Stimulated activated naive B cell treated with anti-CD40 and anti-IgM and Interleukin-4, amounts not matched to agents 10 μg/mL and 1 μg/mL and 100 μg/mL, for 72 hours (primary cell): Measurements from ENCODE around the gene NPM3.
A peak's percentile ranks its signal among the peaks of the same experiment; 100 is the strongest.

Source experiments
- ATAC-seq, 2 donors: fragments of 150-1000 bp; cut with Tn5 transposase; replicated peaks; 2 replicates each; pipeline ENCODE4 v1.10.0; 2021; ENCODE audit warnings: moderate library complexity in 1 of 2
- DNase-seq: peaks from one replicate; pipeline ENCODE4 v3.0.0; 2021
- H3K27ac Mint-ChIP-seq: one replicate; pipeline ENCODE4 v1.8.0; 2022; ENCODE audit warnings: mild to moderate bottlenecking, mixed read lengths
- H3K27me3 Mint-ChIP-seq, 2 donors: one replicate each; pipeline ENCODE4 v1.8.0; 2022; ENCODE audit warnings: mixed read lengths in 2 of 2
- H3K36me3 Mint-ChIP-seq, 2 donors: one replicate each; pipeline ENCODE4 v1.8.0; 2022; ENCODE audit warnings: mixed read lengths in 2 of 2, mild to moderate bottlenecking in 1 of 2
- H3K4me1 Mint-ChIP-seq, 2 donors: one replicate each; pipeline ENCODE4 v1.8.0; 2022; ENCODE audit warnings: mixed read lengths in 2 of 2, mild to moderate bottlenecking in 1 of 2
- H3K4me3 Mint-ChIP-seq, 2 donors: one replicate each; pipeline ENCODE4 v1.8.0; 2022; ENCODE audit warnings: mild to moderate bottlenecking in 2 of 2, mixed read lengths in 2 of 2, moderate library complexity in 1 of 2
- H3K9me3 Mint-ChIP-seq, 2 donors: one replicate each; pipeline ENCODE4 v1.8.0; 2022; ENCODE audit warnings: mixed read lengths in 2 of 2, mild to moderate bottlenecking in 1 of 2

Gene NPM3, protein sequence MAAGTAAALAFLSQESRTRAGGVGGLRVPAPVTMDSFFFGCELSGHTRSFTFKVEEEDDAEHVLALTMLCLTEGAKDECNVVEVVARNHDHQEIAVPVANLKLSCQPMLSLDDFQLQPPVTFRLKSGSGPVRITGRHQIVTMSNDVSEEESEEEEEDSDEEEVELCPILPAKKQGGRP

GRCh38 chr10:101782811-101783735 lies at the start of gene NPM3:
Gene NPM3 (minus strand): TSS chr10:101783446. CDS start chr10:101783390, 56 bp downstream.
- H3K36me3 Mint-ChIP-seq = peaks cover 35 to 52% of the 10 kb centered on the region in 2 donors
- H3K27ac Mint-ChIP-seq = peak within 1 kb of the TSS; percentile 99
- H3K4me1 Mint-ChIP-seq = peaks cover 48 to 82% of the 10 kb centered on the region in 2 donors
- H3K27me3 Mint-ChIP-seq = peaks cover 10 to 11% of the 10 kb centered on the region in 2 donors
- ATAC-seq = peak; percentile 78 to 83
- peak within 1 kb of the TSS; percentile 91 to 100 for H3K4me3 Mint-ChIP-seq
- DNase-seq = peak; percentile 77
- no peaks in the 10 kb centered on the region for H3K9me3 Mint-ChIP-seq

DNA sequence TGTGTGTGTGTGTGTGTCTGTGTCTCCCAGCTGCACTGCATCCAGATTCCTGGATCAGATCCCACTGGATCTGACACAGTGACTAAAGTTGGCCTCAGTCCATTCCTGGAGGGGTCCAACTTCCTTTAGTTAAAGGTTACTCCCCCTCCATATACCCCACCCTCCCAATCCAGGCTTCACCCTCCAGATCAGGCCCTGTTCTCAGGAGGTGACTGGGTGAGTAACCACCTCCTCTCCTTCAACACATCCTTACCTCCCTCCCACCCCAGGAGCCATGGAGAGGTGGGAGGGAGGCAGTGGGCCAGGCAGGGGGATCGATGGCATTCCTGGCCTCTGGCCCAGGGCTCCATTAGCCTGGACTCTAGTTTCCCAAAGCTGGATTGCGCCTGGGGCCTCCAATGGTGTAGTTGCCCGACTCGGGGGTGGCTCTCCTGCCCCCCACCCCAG lies 49.1 kb upstream of the NPM3 start:
- Mint-ChIP-seq H3K4me1 (peaks cover 39 to 59% of the 10 kb centered on the region in 2 donors), H3K36me3 (peaks cover under 1 to 3% of the 10 kb centered on the region in 2 donors), H3K27ac (no peak overlapping the region), H3K9me3 (no peaks in the 10 kb centered on the region), H3K4me3 (no peak overlapping the region), H3K27me3 (no peaks in the 10 kb centered on the region)
- no peak for ATAC-seq
- no peak for DNase-seq

DNA sequence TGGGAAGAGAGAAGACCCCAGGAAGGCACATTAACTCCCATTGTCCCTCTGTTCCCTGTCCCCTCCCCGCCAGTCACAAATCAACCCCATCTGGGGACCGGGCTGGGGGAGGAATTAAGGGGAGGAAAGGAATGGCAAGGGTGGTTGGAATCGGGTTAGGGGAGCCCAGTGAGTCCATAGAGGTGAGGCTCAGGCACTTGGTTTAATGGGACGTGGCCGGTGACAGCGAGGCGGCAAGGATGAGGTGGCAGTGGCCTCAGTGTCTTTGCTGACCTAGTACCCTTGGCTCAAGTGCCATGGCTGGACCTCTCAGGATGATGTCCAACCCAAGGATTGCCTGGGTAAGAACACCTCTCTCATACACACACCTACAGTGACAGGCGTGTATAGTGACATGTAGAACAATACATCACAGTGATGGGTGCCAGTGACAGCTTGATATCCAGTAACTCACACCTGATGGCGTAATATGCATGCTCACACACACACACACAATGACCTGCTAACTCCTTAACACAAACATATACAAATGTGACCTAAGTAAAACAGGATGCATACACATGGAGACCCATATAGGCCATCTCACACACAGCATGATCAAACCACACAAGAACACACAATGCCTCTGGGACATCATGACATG lies 48.0 kb upstream of the NPM3 start:
- Mint-ChIP-seq H3K36me3 (peaks cover 3 to 4% of the 10 kb centered on the region in 2 donors), H3K27me3 (no peaks in the 10 kb centered on the region), H3K4me3 (peak overlapping the region; percentile 91 to 97), H3K4me1 (peaks cover 43 to 59% of the 10 kb centered on the region in 2 donors), H3K9me3 (no peaks in the 10 kb centered on the region), H3K27ac (peak overlapping the region; percentile 98)
- no peak for ATAC-seq
- DNase-seq = no peak

- H3K4me1 Mint-ChIP-seq = peaks cover 40 to 54% of the 10 kb centered on the region in 2 donors
- ATAC-seq (peak; percentile 77 to 79), DNase-seq (peak; percentile 89)
- H3K9me3 Mint-ChIP-seq = no peaks in the 10 kb centered on the region
- H3K4me3 Mint-ChIP-seq = peak overlapping the region; percentile 91 to 97
- H3K27ac Mint-ChIP-seq = peak overlapping the region; percentile 98
- H3K36me3 Mint-ChIP-seq = peaks cover 3 to 4% of the 10 kb centered on the region in 2 donors
- no peaks in the 10 kb centered on the region for H3K27me3 Mint-ChIP-seq
Measured at GRCh38 chr10:101830322-101831168, 47.3 kb upstream of the NPM3 start.

DNA sequence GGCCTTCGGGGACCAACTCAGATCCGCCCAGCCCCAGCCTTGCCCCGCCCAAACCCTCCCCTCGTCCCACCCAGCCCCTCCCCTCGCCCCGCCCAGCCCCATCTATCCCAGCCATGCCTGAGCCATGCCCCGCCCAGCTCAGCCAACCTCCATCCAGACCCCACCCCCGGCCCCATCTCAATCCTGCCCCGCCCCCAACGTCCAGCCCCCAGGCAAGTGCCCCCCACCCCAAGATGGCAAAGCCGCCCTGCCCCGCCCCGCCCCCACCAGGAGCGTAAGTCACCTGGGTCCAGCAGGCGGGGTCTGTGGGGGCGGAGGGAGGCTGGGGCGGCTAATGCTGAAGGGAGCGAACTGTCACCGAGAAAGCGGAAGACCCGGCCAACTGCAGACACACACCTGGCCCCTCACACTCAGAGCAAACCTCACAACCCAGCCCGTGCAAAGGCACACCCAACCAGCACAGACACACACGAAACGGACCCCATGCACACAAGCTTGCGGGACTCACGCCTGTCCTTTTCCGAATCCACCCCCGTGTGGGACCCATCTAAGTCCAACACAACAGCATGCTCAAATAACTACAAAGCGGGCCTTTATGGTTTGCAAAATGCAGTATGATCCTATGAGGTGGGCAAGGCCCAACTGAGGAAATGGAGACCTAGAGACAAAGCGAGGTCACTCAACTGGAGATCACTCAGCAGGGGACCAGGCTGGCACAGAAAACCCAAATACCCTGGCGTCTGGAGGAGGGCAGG lies 46.5 kb upstream of the NPM3 start:
- Mint-ChIP-seq H3K4me3 (peak overlapping the region; percentile 91 to 97), H3K27me3 (no peaks in the 10 kb centered on the region), H3K4me1 (peaks cover 37 to 48% of the 10 kb centered on the region in 2 donors), H3K36me3 (peaks cover 3 to 8% of the 10 kb centered on the region in 2 donors), H3K9me3 (no peaks in the 10 kb centered on the region), H3K27ac (peak overlapping the region; percentile 98)
- DNase-seq = peak; percentile 72
- peak; percentile 59 to 61 for ATAC-seq

DNA sequence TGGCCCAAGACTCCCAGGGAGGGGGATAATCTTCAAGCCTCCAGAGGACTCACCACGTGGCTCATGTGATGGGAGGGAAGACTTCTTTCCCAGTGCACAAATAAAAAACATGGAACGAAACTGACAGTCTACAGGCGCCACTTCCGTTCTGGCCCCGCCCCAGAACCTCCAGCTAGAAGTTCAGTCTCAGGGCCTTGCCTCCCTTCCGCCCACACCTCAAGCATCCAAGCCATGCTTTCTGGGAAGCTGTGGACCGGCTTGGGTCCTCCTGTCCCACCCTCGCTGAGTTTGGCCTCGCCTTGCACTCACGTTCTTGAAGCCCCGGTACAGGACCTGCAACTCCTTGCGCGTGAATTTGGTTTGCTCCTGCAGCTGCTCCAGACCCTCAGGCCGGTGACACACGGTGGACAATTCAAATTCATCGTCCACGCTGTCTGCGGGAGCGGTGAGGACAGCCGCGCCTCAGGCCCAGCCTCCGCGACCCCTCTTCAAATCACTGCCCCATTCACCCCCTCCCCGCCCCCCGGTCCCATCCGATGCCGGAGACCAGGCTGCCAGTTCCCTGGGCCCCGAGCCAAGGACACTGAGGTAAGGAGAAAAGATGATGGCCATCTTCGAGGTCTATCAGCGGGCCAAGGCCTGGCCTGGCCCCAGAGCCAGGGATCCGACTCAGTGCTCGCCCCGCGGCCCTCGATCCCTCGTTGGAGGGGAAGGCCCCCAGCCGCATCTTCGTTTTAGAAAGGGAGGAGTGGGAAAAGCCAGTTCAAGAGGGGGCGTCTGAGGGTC lies 45.7 kb upstream of the NPM3 start:
- H3K36me3 Mint-ChIP-seq = peaks cover 3 to 13% of the 10 kb centered on the region in 2 donors
- H3K27ac Mint-ChIP-seq = peak overlapping the region; percentile 56
- no peak for DNase-seq
- peak overlapping the region in 1 of 2 donors; percentile 97 for H3K4me3 Mint-ChIP-seq
- no peaks in the 10 kb centered on the region for H3K9me3 Mint-ChIP-seq
- no peaks in the 10 kb centered on the region for H3K27me3 Mint-ChIP-seq
- no peak for ATAC-seq
- H3K4me1 Mint-ChIP-seq = peaks cover 31 to 40% of the 10 kb centered on the region in 2 donors

DNA sequence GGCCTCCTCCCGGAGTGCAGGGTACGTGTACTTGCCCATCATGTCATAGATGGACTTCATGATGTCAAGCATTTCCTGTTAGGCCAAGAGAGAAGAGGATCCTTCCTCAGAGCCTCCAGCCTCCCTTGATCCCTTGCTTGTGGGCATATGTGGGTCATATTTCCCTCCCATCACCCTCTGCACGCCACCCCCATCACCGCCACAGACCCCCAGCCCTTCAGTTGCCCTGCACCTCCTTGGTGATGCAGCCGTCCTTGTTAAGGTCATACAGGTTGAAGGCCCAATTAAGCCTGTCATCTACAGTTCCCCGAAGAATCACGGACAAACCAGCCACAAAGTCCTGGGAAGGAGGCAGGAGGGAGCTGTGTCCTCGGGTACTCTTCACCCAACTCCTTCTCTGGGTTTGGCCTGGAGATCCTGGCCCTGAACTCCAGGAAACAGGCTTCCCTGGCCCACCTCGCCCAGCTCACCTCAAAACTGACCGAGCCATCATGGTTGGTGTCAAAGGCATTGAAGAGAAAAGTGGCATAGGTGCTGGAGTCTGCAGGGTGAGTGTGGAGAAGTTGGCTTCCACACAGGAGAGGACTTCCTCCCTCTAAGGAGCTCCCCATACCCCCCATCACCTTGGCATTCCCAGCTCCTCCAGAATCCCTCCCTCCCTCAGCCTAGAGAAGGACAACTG lies 44.8 kb upstream of the NPM3 start:
- Mint-ChIP-seq H3K4me3 (no peak overlapping the region), H3K4me1 (peaks cover 26 to 31% of the 10 kb centered on the region in 2 donors), H3K9me3 (no peaks in the 10 kb centered on the region), H3K27me3 (no peaks in the 10 kb centered on the region), H3K27ac (no peak overlapping the region), H3K36me3 (peaks cover 3 to 13% of the 10 kb centered on the region in 2 donors)
- DNase-seq = no peak
- no peak for ATAC-seq

- Mint-ChIP-seq H3K27ac (no peak overlapping the region), H3K36me3 (peaks cover 8 to 19% of the 10 kb centered on the region in 2 donors)
- ATAC-seq = no peak
Measured at GRCh38 chr10:101826852-101827434, 43.7 kb upstream of the NPM3 start.

GRCh38 chr10:101824736-101825135 lies 41.5 kb upstream of the NPM3 start:
- Mint-ChIP-seq H3K27me3 (no peaks in the 10 kb centered on the region), H3K36me3 (peaks cover 5 to 23% of the 10 kb centered on the region in 2 donors), H3K9me3 (no peaks in the 10 kb centered on the region), H3K4me1 (peaks cover 6 to 10% of the 10 kb centered on the region in 2 donors), H3K4me3 (no peak overlapping the region), H3K27ac (no peak overlapping the region)
- DNase-seq (no peak), ATAC-seq (no peak)

More at GRCh38 chr10:101826852-101827434, 43.7 kb upstream of the NPM3 start:
- H3K4me3 Mint-ChIP-seq = no peak overlapping the region
- peaks cover 23 to 27% of the 10 kb centered on the region in 2 donors for H3K4me1 Mint-ChIP-seq
- no peaks in the 10 kb centered on the region for H3K27me3 Mint-ChIP-seq
- H3K9me3 Mint-ChIP-seq = no peaks in the 10 kb centered on the region
- no peak for DNase-seq

GRCh38 chr10:101818872-101819633 lies 35.8 kb upstream of the NPM3 start:
- Mint-ChIP-seq H3K36me3 (peaks cover 19 to 48% of the 10 kb centered on the region in 2 donors), H3K4me1 (peaks cover 20 to 43% of the 10 kb centered on the region in 2 donors), H3K9me3 (no peaks in the 10 kb centered on the region)

More at GRCh38 chr10:101818872-101819633, 35.8 kb upstream of the NPM3 start:
- Mint-ChIP-seq H3K27ac (peak overlapping the region; percentile 99), H3K27me3 (no peaks in the 10 kb centered on the region), H3K4me3 (peak overlapping the region; percentile 89 to 96)
- ATAC-seq (peak; percentile 30 to 35), DNase-seq (no peak)
